Upper lobe of left lung (tissue), 6 donors: ENCODE results near the gene KRTAP8-1. TPM values are rescaled to one million over a fixed set of nuclear protein-coding genes. Genes with fewer than 3 reads are reported as not detected.
A peak's percentile ranks its signal among the peaks of the same experiment; 100 is the strongest.

Source experiments
- ATAC-seq, 2 donors: fragments of 200-7000 bp; cut with Tn5 transposase; one replicate each; pipeline ENCODE4 v1.9.1; 2022; ENCODE audit warnings: mild to moderate bottlenecking in 2 of 2, moderate library complexity in 2 of 2; ENCODE audit not compliant: low FRiP score in 2 of 2
- DNase-seq, 2 donors: peaks; one replicate each; pipeline ENCODE4 v3.0.0-alpha.2; 2019 to 2020
- H3K27ac ChIP-seq, 4 donors: fragments of 200-600 bp; sonication (generic); one replicate each; pipeline ENCODE4 v1.5.1; 2016 to 2019
- H3K27me3 ChIP-seq, 4 donors: fragments of 200-600 bp; sonication (generic); one replicate each; pipeline ENCODE4 v1.5.1; 2017 to 2019
- H3K36me3 ChIP-seq, 4 donors: fragments of 200-600 bp; sonication (generic); one replicate each; pipeline ENCODE4 v1.5.1; 2016 to 2019
- H3K4me1 ChIP-seq, 4 donors: fragments of 200-600 bp; sonication (generic); one replicate each; pipeline ENCODE4 v1.5.1; 2018 to 2019
- H3K4me3 ChIP-seq, 4 donors: fragments of 200-600 bp; sonication (generic); one replicate each; pipeline ENCODE4 v1.5.1; 2017 to 2019; ENCODE audit warnings: mild to moderate bottlenecking in 2 of 4, moderate library complexity in 1 of 4
- H3K9me3 ChIP-seq, 4 donors: fragments of 200-600 bp; sonication (generic); one replicate each; pipeline ENCODE4 v1.5.1; 2018 to 2019
- EP300 ChIP-seq, 4 donors: sonication (generic); formaldehyde crosslinking; IDR thresholded peaks; one replicate each; pipeline ENCODE4 v1.5.1; 2017; ENCODE audit warnings: antibody characterized with exemption in 4 of 4, control low read depth in 2 of 4
- POLR2A ChIP-seq, 4 donors: fragments of 450-650 bp; IDR thresholded peaks; one replicate each; pipeline ENCODE4 v1.5.1; 2016 to 2017; ENCODE audit warnings: antibody characterized with exemption in 4 of 4, mild to moderate bottlenecking in 2 of 4
- POLR2AphosphoS5 ChIP-seq, 2 donors: sonication (generic); formaldehyde crosslinking; IDR thresholded peaks; one replicate each; pipeline ENCODE4 v1.5.1; 2017; ENCODE audit warnings: antibody characterized with exemption in 2 of 2
- WGBS, 2 donors: methylation state at CpG; one replicate each; pipeline ENCODE4 v1.1.5; 2017 to 2018; 5-methylcytosine and 5-hydroxymethylcytosine counted together
- total RNA-seq, 6 donors: library from RNA; depleted of rRNA in 4 of 6; stranded (reverse); fragments of >200 nt in 4 of 6; gene quantifications; one replicate each; pipeline versions ENCODE4 v1.1.0 to v1.2.1, GENCODE V29; 2016 to 2021
- TF ChIP-seq, protein P1 (sequence below), 6 experiments: fragments of 450-650 bp in 4 of 6; fragments of 200-600 bp in 2 of 6; sonication (generic) in 2 of 6; IDR thresholded peaks; one replicate each; pipeline ENCODE4 v1.5.1; 2016 to 2019; ENCODE audit warnings: antibody characterized with exemption in 6 of 6
- donor health status: DM: no; HTN: no; CAD: no; lungs with moderate emphysema.
- donor health status: DM: no; HTN: yes; CAD: no; lungs with severe emphysema.

The KRTAP8-1 gene
- total RNA-seq, 6 donors from 2014 or later: not detected

DNA sequence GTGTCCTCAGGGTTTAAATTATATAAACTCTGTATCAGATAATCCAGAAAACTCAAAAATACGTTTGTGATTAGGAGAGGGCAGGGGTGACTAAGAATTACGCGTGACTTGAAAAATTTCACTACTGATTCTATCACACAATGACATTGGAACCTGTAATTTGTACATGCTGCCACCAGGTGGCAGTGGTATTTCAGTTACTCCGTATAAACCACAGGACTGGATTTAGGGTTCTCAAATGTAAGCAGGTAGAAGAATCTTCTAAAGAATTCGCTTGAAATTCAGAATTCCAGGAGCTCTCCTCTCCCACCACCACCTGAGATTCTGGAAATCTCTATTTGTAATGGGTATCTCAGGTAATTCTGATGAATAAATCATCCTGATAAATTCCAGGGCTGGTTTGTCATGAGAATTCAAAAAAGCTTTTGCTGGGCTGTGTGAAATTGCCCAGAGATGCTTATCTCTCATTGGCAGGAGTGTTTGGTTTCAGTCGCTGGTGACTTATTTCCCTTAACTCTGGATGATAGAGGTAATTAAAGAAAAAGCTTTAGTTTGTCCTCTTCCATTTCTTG, 18.2 kb upstream of the KRTAP8-1 start:
- Histone ChIP-seq H3K9me3 (no peaks in the 10 kb centered on the region), H3K36me3 (no peaks in the 10 kb centered on the region), H3K4me1 (no peaks in the 10 kb centered on the region), H3K27me3 (no peaks in the 10 kb centered on the region), H3K4me3 (no peak overlapping the region), H3K27ac (no peak overlapping the region)
- TF ChIP-seq, protein P1, sequence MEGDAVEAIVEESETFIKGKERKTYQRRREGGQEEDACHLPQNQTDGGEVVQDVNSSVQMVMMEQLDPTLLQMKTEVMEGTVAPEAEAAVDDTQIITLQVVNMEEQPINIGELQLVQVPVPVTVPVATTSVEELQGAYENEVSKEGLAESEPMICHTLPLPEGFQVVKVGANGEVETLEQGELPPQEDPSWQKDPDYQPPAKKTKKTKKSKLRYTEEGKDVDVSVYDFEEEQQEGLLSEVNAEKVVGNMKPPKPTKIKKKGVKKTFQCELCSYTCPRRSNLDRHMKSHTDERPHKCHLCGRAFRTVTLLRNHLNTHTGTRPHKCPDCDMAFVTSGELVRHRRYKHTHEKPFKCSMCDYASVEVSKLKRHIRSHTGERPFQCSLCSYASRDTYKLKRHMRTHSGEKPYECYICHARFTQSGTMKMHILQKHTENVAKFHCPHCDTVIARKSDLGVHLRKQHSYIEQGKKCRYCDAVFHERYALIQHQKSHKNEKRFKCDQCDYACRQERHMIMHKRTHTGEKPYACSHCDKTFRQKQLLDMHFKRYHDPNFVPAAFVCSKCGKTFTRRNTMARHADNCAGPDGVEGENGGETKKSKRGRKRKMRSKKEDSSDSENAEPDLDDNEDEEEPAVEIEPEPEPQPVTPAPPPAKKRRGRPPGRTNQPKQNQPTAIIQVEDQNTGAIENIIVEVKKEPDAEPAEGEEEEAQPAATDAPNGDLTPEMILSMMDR (IDR thresholded peaks at IDR 0.05): peak in 2 of 6 experiments; percentile 12 to 30
- no peak for TF ChIP-seq EP300 (IDR thresholded peaks at IDR 0.05)
- DNase-seq (no peak), ATAC-seq (no peak)
- WGBS, 2 donors: 39 to 44% methylated on average over 6 of the region's 6 CpGs

DNA sequence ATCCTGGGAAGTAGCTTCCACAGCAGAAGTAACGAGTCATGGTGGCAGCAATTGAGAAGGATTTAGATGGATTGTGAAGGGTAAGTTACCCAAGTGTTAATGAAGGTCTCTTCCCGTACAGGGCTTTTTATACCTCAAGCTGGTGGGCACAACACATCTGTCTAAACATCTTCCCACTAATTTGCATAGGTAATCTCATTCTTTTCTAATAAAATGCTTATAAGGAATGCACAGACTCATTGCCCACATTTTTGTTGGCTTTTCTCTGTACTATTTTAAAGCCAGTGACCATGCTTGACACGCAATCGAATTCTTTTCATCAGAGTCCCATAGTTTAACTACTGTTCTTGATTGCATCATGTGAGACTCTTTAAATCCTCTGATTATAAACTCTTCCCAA, 16.6 kb upstream of the KRTAP8-1 start, which contains the start of gene KRTAP7-1:
KRTAP7-1 (minus strand) TSS at position 101 of the 400 bp plus-strand sequence; CDS start at position 40, 61 bp downstream.
- Histone ChIP-seq H3K27me3 (no peaks in the 10 kb centered on the region), H3K27ac (no peak within 1 kb of the TSS), H3K36me3 (no peaks in the 10 kb centered on the region), H3K4me1 (no peaks in the 10 kb centered on the region), H3K9me3 (no peaks in the 10 kb centered on the region), H3K4me3 (no peak within 1 kb of the TSS)
- DNase-seq (no peak), ATAC-seq (no peak)
- WGBS, 2 donors: 79 to 88% methylated on average over 4 of the region's 4 CpGs
- TF ChIP-seq POLR2AphosphoS5 (IDR thresholded peaks at IDR 0.05): no peak
- TF ChIP-seq, protein P1 (IDR thresholded peaks at IDR 0.05): no peak
- TF ChIP-seq EP300 (IDR thresholded peaks at IDR 0.05): no peak
- TF ChIP-seq POLR2A (IDR thresholded peaks at IDR 0.05): no peak

DNA sequence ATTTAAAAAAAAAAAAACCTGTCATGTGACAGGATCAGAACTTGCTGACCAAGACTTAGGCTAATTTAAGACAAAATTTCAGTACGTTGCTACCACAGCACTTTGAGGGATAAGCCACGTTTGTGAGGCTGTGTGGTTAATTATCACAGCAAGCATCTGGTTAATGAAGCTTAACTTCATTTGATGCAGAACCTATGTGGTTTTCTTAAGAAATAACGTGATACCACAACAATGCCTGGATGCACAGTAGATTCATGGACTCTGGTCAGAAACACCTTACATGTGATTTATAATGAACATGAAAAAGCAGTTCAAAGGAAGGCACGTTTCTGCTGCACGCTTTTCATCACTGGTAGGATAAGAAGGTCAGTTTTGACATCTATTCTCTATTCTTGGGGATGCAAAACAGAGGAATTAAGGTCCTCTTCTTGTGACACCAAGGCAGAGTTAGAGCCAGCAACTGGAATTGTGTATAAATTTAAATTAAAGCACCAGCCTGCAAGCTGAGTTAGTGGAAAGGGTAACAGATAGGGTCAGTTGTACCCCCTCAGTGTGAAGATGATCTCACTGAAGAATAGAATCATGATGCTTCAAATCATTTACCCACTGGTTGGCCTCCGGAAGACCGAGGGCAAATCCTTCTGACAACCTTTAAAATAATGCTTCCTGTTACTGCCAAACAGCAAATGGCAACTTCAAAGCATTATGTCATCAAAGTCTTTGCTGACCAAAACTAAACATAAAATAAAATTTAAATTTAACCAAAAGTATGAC, 6.0 kb upstream of the KRTAP8-1 start:
- H3K36me3 ChIP-seq: no peaks in the 10 kb centered on the region
- H3K4me3 ChIP-seq: no peak overlapping the region
- 46 to 47% methylated on average over 7 of the region's 7 CpGs for WGBS, 2 donors
- H3K27ac ChIP-seq: no peak overlapping the region
- ATAC-seq (no peak), DNase-seq (no peak)
- TF ChIP-seq POLR2AphosphoS5 (IDR thresholded peaks at IDR 0.05): no peak
- no peak for TF ChIP-seq POLR2A (IDR thresholded peaks at IDR 0.05)
- TF ChIP-seq, protein P1 (IDR thresholded peaks at IDR 0.05): no peak
- no peak for TF ChIP-seq EP300 (IDR thresholded peaks at IDR 0.05)
- H3K4me1 ChIP-seq: no peaks in the 10 kb centered on the region
- H3K27me3 ChIP-seq: no peaks in the 10 kb centered on the region
- H3K9me3 ChIP-seq: no peaks in the 10 kb centered on the region

DNA sequence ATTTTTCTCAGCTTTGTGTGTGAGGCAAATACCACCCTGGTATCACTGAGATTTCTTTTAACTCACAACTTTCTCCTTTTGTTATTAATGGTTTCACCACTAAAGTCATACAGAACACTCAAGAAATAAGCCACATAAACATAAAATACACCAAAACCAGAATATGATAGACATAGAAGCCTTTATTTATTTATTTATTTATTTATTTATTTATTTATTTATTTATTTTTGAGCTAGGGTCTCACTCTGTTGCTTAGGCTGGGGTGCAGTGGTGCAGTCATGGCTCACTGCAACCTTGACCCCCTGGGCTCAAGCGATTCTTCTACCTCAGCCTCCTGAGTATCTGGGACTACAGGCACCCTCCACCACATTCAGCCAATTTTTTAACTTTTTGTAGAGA, 12.5 kb downstream of the KRTAP8-1 start:
- Histone ChIP-seq H3K27me3 (no peaks in the 10 kb centered on the region), H3K9me3 (no peaks in the 10 kb centered on the region), H3K4me1 (no peaks in the 10 kb centered on the region), H3K27ac (no peak overlapping the region), H3K4me3 (no peak overlapping the region), H3K36me3 (no peaks in the 10 kb centered on the region)
- TF ChIP-seq, protein P1 (IDR thresholded peaks at IDR 0.05): no peak
- TF ChIP-seq POLR2AphosphoS5 (IDR thresholded peaks at IDR 0.05) (no peak), POLR2A (IDR thresholded peaks at IDR 0.05) (no peak), EP300 (IDR thresholded peaks at IDR 0.05) (no peak)
- ATAC-seq (no peak), DNase-seq (no peak)
- 89 to 95% methylated on average over 1 of the region's 1 CpG for WGBS, 2 donors
